Measurements from ENCODE around the gene OR51F1.
"Not testable (repeated sequence)": the region's sequence is repeated elsewhere in the genome, so short reads cannot be mapped to it uniquely, and the experiment has no call there.

OR51F1 gene, protein sequence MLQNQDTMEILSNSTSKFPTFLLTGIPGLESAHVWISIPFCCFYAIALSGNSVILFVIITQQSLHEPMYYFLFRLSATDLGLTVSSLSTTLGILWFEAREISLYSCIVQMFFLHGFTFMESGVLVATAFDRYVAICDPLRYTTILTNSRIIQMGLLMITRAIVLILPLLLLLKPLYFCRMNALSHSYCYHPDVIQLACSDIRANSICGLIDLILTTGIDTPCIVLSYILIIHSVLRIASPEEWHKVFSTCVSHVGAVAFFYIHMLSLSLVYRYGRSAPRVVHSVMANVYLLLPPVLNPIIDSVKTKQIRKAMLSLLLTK

DNA sequence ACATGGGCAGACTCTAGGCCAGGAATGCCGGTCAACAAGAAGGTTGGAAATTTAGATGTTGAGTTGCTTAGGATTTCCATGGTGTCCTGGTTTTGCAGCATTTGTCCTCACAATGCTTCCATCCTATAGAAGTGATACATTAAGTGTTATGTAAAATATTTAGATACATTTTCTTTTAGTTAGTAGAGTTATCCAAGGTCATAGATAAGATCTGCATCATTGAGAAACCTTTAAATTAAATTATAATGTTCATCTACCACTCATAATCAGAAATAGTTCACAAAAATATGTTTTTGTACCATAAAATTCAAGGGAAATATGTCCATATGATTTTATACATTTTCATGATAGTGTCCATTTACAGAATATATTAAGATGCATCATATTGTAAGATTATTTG lies at the start of gene OR51F1:
Gene OR51F1 (minus strand): TSS at position 101 of the 400 bp plus-strand sequence. CDS start 0 bp downstream, at position 101.
- no peaks in the 10 kb centered on the region; a peak in 1 of 22 replicates for H3K9me3 ChIP-seq (replicated peaks in 1 of 11)
- no peak within 1 kb of the TSS for H3K27ac ChIP-seq
- no peak for TF ChIP-seq Cebpa-rat (IDR thresholded peaks at IDR 0.05)
- H3K36me3 ChIP-seq, result no peaks in the 10 kb centered on the region
- no peak within 1 kb of the TSS for H3K4me2 ChIP-seq
- H4K20me1 ChIP-seq, result no peaks in the 10 kb centered on the region
- H3K27me3 ChIP-seq, result no peaks in the 10 kb centered on the region
- no peak within 1 kb of the TSS for H3K4me3 ChIP-seq
- H3K9ac ChIP-seq, result no peak within 1 kb of the TSS
- H3K4me1 ChIP-seq, result no peaks in the 10 kb centered on the region

DNA sequence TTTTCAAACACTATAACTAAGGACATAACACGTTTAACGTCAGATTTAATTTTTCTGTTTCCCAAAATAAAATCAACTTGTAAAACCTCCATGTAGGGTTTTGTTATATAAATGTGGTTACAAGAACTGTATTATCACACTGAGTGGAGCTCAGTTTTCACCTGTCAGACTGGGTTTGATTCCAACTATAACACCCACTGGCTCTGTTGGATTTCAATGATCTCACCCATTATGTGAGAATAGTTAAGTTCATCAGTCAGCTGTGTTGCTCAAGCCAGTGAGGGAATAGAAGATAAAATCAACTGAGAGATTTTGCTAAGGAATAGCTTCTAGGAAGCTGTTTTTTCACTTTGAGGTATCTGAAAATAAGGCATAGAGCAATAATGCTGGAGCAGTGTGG lies 39.5 kb upstream of the OR51F1 start:
- Histone ChIP-seq H3K27me3 (no peaks in the 10 kb centered on the region), H3K4me1 (no peaks in the 10 kb centered on the region), H3K4me3 (no peak overlapping the region), H3K4me2 (no peak overlapping the region), H3K9me3 (replicated peaks in 1 of 11) (no peaks in the 10 kb centered on the region), H3K27ac (no peak overlapping the region), H4K20me1 (no peaks in the 10 kb centered on the region), H3K36me3 (no peaks in the 10 kb centered on the region), H3K9ac (no peak overlapping the region)
- no peak for TF ChIP-seq Cebpa-rat (IDR thresholded peaks at IDR 0.05)

DNA sequence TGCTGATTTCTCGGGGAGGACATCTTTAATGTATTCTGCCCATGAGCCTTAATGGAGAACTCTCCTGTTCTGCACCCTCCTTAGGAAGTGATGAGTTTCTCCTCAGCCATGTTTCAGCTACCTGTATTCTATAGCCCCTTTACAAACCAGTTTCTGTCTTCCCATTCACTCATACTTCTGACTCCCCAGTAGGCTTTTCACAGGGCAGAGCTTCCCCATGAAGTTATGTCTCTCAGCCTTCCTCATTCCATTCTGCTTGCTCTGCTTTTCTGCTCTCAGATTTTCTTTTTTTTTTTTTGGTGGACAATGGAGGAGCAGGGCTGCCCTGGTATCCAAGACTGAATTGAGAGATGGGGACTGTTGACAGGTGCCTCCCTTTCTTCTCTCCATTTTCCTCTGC lies 38.7 kb upstream of the OR51F1 start:
- Histone ChIP-seq H4K20me1 (no peaks in the 10 kb centered on the region), H3K9ac (no peak overlapping the region), H3K4me1 (no peaks in the 10 kb centered on the region), H3K4me2 (no peak overlapping the region), H3K27me3 (no peaks in the 10 kb centered on the region), H3K4me3 (no peak overlapping the region), H3K9me3 (replicated peaks in 1 of 11) (no peaks in the 10 kb centered on the region), H3K27ac (no peak overlapping the region), H3K36me3 (no peaks in the 10 kb centered on the region)
- TF ChIP-seq Cebpa-rat (IDR thresholded peaks at IDR 0.05), result no peak

DNA sequence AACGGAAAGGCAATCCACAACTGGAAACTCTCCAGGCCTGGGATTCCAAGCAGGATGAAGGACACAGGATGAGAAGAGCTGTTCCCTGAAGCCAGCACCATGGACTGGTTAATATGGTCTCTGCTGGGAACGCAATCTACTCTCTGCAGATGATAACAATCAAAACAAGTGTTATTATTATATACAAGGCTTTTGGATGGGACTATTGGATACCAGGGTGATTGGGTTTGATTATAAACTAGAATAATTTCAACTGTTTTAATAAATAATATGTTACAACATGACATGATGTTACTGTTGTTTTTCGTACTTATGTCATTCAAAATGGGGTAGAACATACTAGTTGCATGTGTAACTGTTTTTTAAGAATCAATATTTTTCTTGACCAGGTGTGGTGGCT lies 34.5 kb upstream of the OR51F1 start, which contains the start of gene OR52R1:
Gene OR52R1 (minus strand): TSS at position 101 of the 400 bp plus-strand sequence. CDS start 0 bp downstream, at position 101.
- H3K9ac ChIP-seq, result no peak within 1 kb of the TSS
- H3K4me3 ChIP-seq, result no peak within 1 kb of the TSS
- no peaks in the 10 kb centered on the region for H3K4me1 ChIP-seq

DNA sequence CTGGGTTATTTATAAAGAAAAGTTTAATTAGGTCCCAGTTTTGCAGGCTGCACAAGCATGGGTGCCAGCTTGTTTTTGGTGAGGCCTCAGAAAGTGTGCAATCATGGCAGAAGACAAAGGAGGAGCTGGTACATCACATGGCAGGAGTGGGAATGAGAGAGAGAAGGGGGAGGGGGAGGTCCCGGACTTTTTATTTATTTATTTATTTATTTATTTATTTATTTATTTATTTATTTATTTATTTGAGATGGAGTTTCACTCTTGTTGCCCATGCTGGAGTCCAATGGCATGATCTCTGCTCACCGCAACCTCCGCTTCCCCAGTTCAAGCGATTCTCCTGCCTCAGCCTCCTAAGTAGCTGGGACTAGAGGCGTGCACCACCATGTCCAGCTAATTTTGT lies 31.6 kb upstream of the OR51F1 start:
- not testable (repeated sequence) for H3K4me3 ChIP-seq, H3K36me3 ChIP-seq

More for the DNA sequence above, 34.5 kb upstream of the OR51F1 start, which contains the start of gene OR52R1:
- Histone ChIP-seq H3K36me3 (no peaks in the 10 kb centered on the region), H3K27ac (no peak within 1 kb of the TSS), H3K4me2 (no peak within 1 kb of the TSS), H3K27me3 (no peaks in the 10 kb centered on the region), H4K20me1 (no peaks in the 10 kb centered on the region; a peak in 1 of 22 replicates), H3K9me3 (replicated peaks in 1 of 11) (no peaks in the 10 kb centered on the region)
- no peak for TF ChIP-seq Cebpa-rat (IDR thresholded peaks at IDR 0.05)

DNA sequence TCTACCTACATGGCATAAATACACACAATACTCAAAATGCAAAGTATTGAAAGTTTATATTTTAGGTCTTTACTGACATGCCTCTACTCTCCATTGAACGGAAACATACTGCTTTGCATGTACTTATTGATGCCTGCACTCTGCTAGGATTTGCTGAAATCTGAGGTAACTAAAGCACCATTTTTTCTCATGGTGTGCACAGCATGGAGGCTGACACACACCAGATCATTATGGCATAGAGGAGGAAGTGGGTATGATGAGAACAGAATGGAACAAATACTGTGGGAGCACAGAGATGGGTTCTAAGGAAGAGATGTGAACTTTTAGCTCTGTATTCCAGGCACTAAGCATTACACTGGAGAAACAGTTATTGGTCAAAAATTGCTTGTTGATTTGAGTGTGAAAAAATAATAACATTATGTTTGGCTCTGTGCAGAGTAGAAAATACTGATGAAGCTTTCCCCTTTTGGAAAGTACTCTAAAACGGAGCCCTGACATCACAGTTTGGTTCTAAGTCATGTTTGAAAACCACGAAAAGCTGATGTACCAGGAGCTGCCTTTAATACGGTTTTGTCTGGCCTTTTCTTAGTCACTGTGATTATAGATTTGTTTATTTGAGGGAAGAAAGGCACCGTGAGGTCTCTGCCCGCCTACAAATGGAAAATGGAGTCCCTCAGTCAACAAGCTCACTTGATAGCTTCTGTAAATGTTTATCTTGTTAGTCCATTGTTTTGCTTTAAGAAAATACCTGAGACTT lies 28.9 kb upstream of the OR51F1 start:
- no peaks in the 10 kb centered on the region for H3K4me1 ChIP-seq

More for the DNA sequence above, 31.6 kb upstream of the OR51F1 start:
- not testable (repeated sequence) for H3K27ac ChIP-seq; H3K9me3 ChIP-seq (replicated peaks in 1 of 11); H3K4me2 ChIP-seq; H3K9ac ChIP-seq; H3K27me3 ChIP-seq; H4K20me1 ChIP-seq; H3K4me1 ChIP-seq

DNA sequence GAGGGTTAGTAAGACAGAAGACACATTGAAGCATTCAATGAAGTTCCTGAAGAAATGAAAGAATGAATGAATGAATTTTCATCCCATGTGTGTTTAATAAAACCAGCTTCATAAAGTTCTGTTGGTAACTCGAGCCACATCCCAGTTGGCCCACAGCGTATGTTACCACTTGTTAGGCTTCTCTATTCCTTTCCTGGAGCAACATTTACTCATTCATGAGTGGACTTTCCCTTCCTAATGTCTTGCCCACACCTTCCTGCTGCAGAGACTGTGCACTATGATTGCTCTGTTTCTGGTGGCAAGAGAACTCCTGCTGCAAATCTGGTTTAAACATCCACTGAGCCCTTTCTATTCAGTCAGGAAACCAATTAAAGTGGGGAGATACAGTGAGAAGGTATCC lies 27.5 kb upstream of the OR51F1 start:
- no peak for TF ChIP-seq Cebpa-rat (IDR thresholded peaks at IDR 0.05)
- H3K27ac ChIP-seq, result no peak overlapping the region
- no peaks in the 10 kb centered on the region for H3K27me3 ChIP-seq
- no peak overlapping the region for H3K4me2 ChIP-seq
- H3K4me1 ChIP-seq, result no peaks in the 10 kb centered on the region
- no peaks in the 10 kb centered on the region for H3K36me3 ChIP-seq
- H3K4me3 ChIP-seq, result no peak overlapping the region
- H3K9ac ChIP-seq, result no peak overlapping the region
- no peaks in the 10 kb centered on the region; a peak in 1 of 22 replicates for H4K20me1 ChIP-seq
- H3K9me3 ChIP-seq (replicated peaks in 1 of 11), result no peaks in the 10 kb centered on the region

More for the DNA sequence above, 28.9 kb upstream of the OR51F1 start:
- Histone ChIP-seq H3K9ac (no peak overlapping the region), H3K27me3 (no peaks in the 10 kb centered on the region), H3K9me3 (replicated peaks in 1 of 11) (no peaks in the 10 kb centered on the region), H3K4me3 (no peak overlapping the region), H3K4me2 (no peak overlapping the region), H4K20me1 (no peaks in the 10 kb centered on the region; a peak in 1 of 22 replicates), H3K36me3 (no peaks in the 10 kb centered on the region), H3K27ac (no peak overlapping the region)
- TF ChIP-seq Cebpa-rat (IDR thresholded peaks at IDR 0.05), result no peak

DNA sequence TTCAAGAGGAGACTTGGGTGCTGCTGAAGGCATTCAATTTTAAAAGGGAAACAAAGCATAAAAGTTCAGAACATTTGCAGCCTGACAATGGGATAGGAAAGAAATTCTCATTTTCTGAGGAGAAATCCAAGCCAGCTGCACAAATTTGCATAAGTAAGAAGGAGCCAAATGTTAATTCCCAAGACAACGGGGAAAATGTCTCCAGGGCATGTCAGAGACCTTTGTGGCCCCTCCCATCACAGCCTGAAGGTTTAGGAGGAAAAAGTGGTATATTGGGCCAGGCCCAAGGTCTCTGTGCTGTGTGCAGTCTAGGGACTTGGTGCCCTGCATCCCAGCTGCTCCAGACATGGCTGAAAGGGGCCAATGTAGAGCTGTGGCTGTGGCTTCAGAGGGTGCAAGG lies 12.7 kb upstream of the OR51F1 start:
- no peak for TF ChIP-seq Cebpa-rat (IDR thresholded peaks at IDR 0.05)
- Histone ChIP-seq H3K4me3 (no peak overlapping the region), H3K4me1 (no peaks in the 10 kb centered on the region), H3K9ac (no peak overlapping the region), H3K4me2 (no peak overlapping the region), H4K20me1 (no peaks in the 10 kb centered on the region), H3K36me3 (no peaks in the 10 kb centered on the region), H3K27me3 (no peaks in the 10 kb centered on the region), H3K9me3 (replicated peaks in 1 of 11) (peaks cover 23 to 33% (median 26%) of the 10 kb centered on the region in 11 experiments), H3K27ac (no peak overlapping the region)

DNA sequence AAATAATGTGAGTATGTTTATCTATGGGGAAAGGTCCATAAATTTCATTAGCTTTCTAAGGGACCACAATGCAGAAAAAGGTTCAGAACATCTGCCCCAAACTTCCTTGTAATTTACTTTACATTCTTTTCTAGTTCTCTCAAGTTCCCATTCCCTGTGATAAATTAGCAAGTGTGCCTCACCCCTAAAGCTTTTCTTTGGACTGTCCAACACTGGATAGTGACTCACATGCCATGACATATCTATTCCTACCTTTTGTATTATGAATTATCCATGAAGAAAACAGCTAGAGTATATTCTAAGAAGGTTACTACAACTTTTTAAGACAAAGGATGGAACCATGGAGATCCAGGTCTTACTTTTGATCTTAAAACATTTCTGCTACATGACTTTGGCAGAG lies 1.6 kb downstream of the OR51F1 start:
- TF ChIP-seq Cebpa-rat (IDR thresholded peaks at IDR 0.05), result no peak
- Histone ChIP-seq H3K4me2 (no peak overlapping the region), H3K4me1 (no peaks in the 10 kb centered on the region), H3K4me3 (no peak overlapping the region), H3K9me3 (replicated peaks in 1 of 11) (no peaks in the 10 kb centered on the region), H3K9ac (no peak overlapping the region), H3K36me3 (no peaks in the 10 kb centered on the region), H4K20me1 (no peaks in the 10 kb centered on the region), H3K27ac (no peak overlapping the region), H3K27me3 (no peaks in the 10 kb centered on the region)

All from BLaER1 treated with 17β-estradiol and CSF1 and Interleukin-3, amounts not matched to agents 10 nM and 100 nM (cell line).